SK-N-SH treated with all-trans-retinoic acid at 6 μM for 48 hours (cell line): ENCODE measurements around the gene BIRC2.
A peak's percentile ranks its signal among the peaks of the same experiment; 100 is the strongest.

Source experiments
- ATAC-seq: fragments of 200-7000 bp; cut with Tn5 transposase; 3 replicates; pipeline ENCODE4 v1.9.1; 2020; ENCODE audit warnings: mild to moderate bottlenecking, moderate library complexity
- ARNTL ChIP-seq: fragments of 450-650 bp; formaldehyde crosslinking; IDR thresholded peaks from 2 replicates; pipeline ENCODE4 v1.5.0; 2020; ENCODE audit warnings: low read depth, mild to moderate bottlenecking, moderate library complexity, borderline replicate concordance
- BACH2 ChIP-seq: fragments of 250-450 bp; sonication (Bioruptor Pico); IDR thresholded peaks from 2 replicates; pipeline ENCODE4 v1.9.0; 2021; ENCODE audit warnings: mild to moderate bottlenecking, borderline replicate concordance
- CREB5 ChIP-seq: fragments of 250-450 bp; sonication (Bioruptor Pico); IDR thresholded peaks from 2 replicates; pipeline ENCODE4 v1.5.1; 2020; ENCODE audit warnings: low read depth, mild to moderate bottlenecking, moderate library complexity
- CSDC2 ChIP-seq: fragments of 250-450 bp; sonication (Bioruptor Pico); IDR thresholded peaks from 2 replicates; pipeline ENCODE4 v1.5.0; 2020; ENCODE audit warnings: mild to moderate bottlenecking, moderate library complexity
- ESRRG ChIP-seq: fragments of 250-450 bp; sonication (Bioruptor Pico); IDR thresholded peaks from 2 replicates; pipeline ENCODE4 v1.6.1; 2021; ENCODE audit warnings: mild to moderate bottlenecking
- GLIS3 ChIP-seq: fragments of 250-450 bp; sonication (Bioruptor Pico); IDR thresholded peaks from 2 replicates; pipeline ENCODE4 v1.5.0; 2020; ENCODE audit warnings: mild to moderate bottlenecking, moderate library complexity
- ISL1 ChIP-seq: fragments of 250-450 bp; sonication (Bioruptor Pico); IDR thresholded peaks from 2 replicates; pipeline ENCODE4 v2.1.2; 2022; ENCODE audit warnings: mild to moderate bottlenecking, moderate library complexity
- OSR1 ChIP-seq: fragments of 250-450 bp; sonication (Bioruptor Pico); IDR thresholded peaks from 2 replicates; pipeline ENCODE4 v1.8.0; 2022; ENCODE audit warnings: moderate library complexity, mild to moderate bottlenecking, inconsistent platforms
- PPARA ChIP-seq: fragments of 250-450 bp; sonication (Bioruptor Pico); IDR thresholded peaks from 2 replicates; pipeline ENCODE4 v1.5.0; 2020; ENCODE audit warnings: mild to moderate bottlenecking, borderline replicate concordance
- RARB ChIP-seq: fragments of 250-450 bp; sonication (Bioruptor Pico); IDR thresholded peaks from 2 replicates; pipeline ENCODE4 v1.8.0; 2021; ENCODE audit warnings: mild to moderate bottlenecking, moderate library complexity
- SNAI2 ChIP-seq: fragments of 250-450 bp; sonication (Bioruptor Pico); IDR thresholded peaks from 2 replicates; pipeline ENCODE4 v1.5.0; 2020; ENCODE audit warnings: mild to moderate bottlenecking, moderate library complexity
- TCF4 ChIP-seq: fragments of 250-450 bp; sonication (Bioruptor Pico); IDR thresholded peaks from 2 replicates; pipeline ENCODE4 v1.8.0; 2021; ENCODE audit warnings: mild to moderate bottlenecking, moderate library complexity, borderline replicate concordance
- TOX ChIP-seq: fragments of 250-450 bp; sonication (Bioruptor Pico); IDR thresholded peaks from 2 replicates; pipeline ENCODE4 v1.8.0; 2021; ENCODE audit warnings: mild to moderate bottlenecking, moderate library complexity, borderline replicate concordance
- ZC3H10 ChIP-seq: fragments of 250-450 bp; sonication (Bioruptor Pico); IDR thresholded peaks from 2 replicates; pipeline ENCODE4 v1.5.1; 2021; ENCODE audit warnings: mild to moderate bottlenecking, moderate library complexity
- ZFP3 ChIP-seq: fragments of 250-450 bp; sonication (Bioruptor Pico); IDR thresholded peaks from 2 replicates; pipeline ENCODE4 v1.5.0; 2020; ENCODE audit warnings: mild to moderate bottlenecking, moderate library complexity
- ZNF565 ChIP-seq: fragments of 450-650 bp; formaldehyde crosslinking; conservative IDR thresholded peaks from 2 replicates; pipeline ENCODE4 v1.5.0; 2020; ENCODE audit warnings: low read depth, mild to moderate bottlenecking, moderate library complexity
- ZNF70 ChIP-seq: fragments of 450-650 bp; formaldehyde crosslinking; IDR thresholded peaks from 2 replicates; pipeline ENCODE4 v1.5.0; 2020; ENCODE audit warnings: mild to moderate bottlenecking, moderate library complexity
- ZNF8 ChIP-seq: fragments of 450-650 bp; formaldehyde crosslinking; IDR thresholded peaks from 2 replicates; pipeline ENCODE4 v1.5.0; 2020; ENCODE audit warnings: mild to moderate bottlenecking, moderate library complexity
- TF ChIP-seq, protein P1 (sequence below): fragments of 250-450 bp; sonication (Bioruptor Pico); IDR thresholded peaks from 2 replicates; pipeline ENCODE4 v1.5.0; 2020; ENCODE audit warnings: mild to moderate bottlenecking, moderate library complexity
- TF ChIP-seq, protein P2 (sequence below): fragments of 250-450 bp; sonication (Bioruptor Pico); IDR thresholded peaks from 2 replicates; pipeline ENCODE4 v1.8.0; 2021; ENCODE audit warnings: low read depth, mild to moderate bottlenecking, moderate library complexity, borderline replicate concordance
- TF ChIP-seq, protein P3 (sequence below): fragments of 250-450 bp; sonication (Bioruptor Pico); IDR thresholded peaks from 2 replicates; pipeline ENCODE4 v1.8.0; 2020; ENCODE audit warnings: mild to moderate bottlenecking, moderate library complexity, borderline replicate concordance
- TF ChIP-seq, protein P4 (sequence below): fragments of 250-450 bp; sonication (Bioruptor Pico); IDR thresholded peaks from 2 replicates; pipeline ENCODE4 v1.5.1; 2021; ENCODE audit warnings: mild to moderate bottlenecking, moderate library complexity

BIRC2 gene

DNA sequence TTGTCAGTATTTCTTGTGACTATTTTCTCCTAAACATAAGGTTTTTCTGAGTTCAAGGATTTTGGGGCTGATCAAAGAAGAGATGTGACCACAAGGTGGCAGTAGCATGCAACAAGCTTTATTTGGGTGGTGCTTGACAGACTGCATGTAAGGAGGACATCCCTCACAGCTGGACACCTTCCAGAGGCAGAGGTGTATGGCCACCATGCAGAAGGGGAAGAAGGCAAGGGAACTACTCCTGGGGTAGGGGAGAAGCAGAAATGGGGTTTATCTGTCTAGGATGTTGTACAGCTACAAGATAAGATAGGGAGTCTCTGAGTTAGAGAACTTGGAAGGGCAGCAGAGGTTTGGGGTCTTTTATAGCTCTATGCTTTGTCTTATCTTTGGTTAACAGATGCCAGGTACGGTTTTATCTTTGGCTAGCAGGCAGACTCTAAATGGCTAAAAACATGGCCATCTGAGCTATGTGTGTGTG, 5.1 kb upstream of the BIRC2 start:
- TF ChIP-seq TOX (CRISPR knock-in tag): no peak
- TF ChIP-seq, protein P1, sequence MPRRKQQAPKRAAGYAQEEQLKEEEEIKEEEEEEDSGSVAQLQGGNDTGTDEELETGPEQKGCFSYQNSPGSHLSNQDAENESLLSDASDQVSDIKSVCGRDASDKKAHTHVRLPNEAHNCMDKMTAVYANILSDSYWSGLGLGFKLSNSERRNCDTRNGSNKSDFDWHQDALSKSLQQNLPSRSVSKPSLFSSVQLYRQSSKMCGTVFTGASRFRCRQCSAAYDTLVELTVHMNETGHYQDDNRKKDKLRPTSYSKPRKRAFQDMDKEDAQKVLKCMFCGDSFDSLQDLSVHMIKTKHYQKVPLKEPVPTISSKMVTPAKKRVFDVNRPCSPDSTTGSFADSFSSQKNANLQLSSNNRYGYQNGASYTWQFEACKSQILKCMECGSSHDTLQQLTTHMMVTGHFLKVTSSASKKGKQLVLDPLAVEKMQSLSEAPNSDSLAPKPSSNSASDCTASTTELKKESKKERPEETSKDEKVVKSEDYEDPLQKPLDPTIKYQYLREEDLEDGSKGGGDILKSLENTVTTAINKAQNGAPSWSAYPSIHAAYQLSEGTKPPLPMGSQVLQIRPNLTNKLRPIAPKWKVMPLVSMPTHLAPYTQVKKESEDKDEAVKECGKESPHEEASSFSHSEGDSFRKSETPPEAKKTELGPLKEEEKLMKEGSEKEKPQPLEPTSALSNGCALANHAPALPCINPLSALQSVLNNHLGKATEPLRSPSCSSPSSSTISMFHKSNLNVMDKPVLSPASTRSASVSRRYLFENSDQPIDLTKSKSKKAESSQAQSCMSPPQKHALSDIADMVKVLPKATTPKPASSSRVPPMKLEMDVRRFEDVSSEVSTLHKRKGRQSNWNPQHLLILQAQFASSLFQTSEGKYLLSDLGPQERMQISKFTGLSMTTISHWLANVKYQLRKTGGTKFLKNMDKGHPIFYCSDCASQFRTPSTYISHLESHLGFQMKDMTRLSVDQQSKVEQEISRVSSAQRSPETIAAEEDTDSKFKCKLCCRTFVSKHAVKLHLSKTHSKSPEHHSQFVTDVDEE: no peak
- no peak for TF ChIP-seq SNAI2 (CRISPR knock-in tag)
- TF ChIP-seq ZFP3 (CRISPR knock-in tag): no peak
- no peak for TF ChIP-seq BACH2 (CRISPR knock-in tag)
- TF ChIP-seq ESRRG (CRISPR knock-in tag): no peak
- TF ChIP-seq RARB (CRISPR knock-in tag): no peak
- TF ChIP-seq ARNTL: no peak
- TF ChIP-seq, protein P2, sequence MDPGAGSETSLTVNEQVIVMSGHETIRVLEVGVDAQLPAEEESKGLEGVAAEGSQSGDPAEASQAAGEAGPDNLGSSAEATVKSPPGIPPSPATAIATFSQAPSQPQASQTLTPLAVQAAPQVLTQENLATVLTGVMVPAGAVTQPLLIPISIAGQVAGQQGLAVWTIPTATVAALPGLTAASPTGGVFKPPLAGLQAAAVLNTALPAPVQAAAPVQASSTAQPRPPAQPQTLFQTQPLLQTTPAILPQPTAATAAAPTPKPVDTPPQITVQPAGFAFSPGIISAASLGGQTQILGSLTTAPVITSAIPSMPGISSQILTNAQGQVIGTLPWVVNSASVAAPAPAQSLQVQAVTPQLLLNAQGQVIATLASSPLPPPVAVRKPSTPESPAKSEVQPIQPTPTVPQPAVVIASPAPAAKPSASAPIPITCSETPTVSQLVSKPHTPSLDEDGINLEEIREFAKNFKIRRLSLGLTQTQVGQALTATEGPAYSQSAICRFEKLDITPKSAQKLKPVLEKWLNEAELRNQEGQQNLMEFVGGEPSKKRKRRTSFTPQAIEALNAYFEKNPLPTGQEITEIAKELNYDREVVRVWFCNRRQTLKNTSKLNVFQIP (CRISPR knock-in tag): no peak
- TF ChIP-seq ZNF8: no peak
- TF ChIP-seq OSR1: no peak
- TF ChIP-seq GLIS3 (CRISPR knock-in tag): no peak
- peak; percentile 78 for ATAC-seq

- ATAC-seq: no peak
- TF ChIP-seq CSDC2 (CRISPR knock-in tag) (no peak), TCF4 (no peak), ZNF70 (CRISPR knock-in tag) (no peak), SNAI2 (CRISPR knock-in tag) (no peak), CREB5 (CRISPR knock-in tag) (no peak), ESRRG (CRISPR knock-in tag) (no peak), TOX (CRISPR knock-in tag) (no peak), GLIS3 (CRISPR knock-in tag) (no peak), PPARA (CRISPR knock-in tag) (no peak), ZC3H10 (CRISPR knock-in tag) (no peak), RARB (CRISPR knock-in tag) (no peak), ISL1 (CRISPR knock-in tag) (no peak), ZNF565 (CRISPR knock-in tag) (no peak)
- TF ChIP-seq, protein P2 (CRISPR knock-in tag): no peak
- TF ChIP-seq, protein P3, sequence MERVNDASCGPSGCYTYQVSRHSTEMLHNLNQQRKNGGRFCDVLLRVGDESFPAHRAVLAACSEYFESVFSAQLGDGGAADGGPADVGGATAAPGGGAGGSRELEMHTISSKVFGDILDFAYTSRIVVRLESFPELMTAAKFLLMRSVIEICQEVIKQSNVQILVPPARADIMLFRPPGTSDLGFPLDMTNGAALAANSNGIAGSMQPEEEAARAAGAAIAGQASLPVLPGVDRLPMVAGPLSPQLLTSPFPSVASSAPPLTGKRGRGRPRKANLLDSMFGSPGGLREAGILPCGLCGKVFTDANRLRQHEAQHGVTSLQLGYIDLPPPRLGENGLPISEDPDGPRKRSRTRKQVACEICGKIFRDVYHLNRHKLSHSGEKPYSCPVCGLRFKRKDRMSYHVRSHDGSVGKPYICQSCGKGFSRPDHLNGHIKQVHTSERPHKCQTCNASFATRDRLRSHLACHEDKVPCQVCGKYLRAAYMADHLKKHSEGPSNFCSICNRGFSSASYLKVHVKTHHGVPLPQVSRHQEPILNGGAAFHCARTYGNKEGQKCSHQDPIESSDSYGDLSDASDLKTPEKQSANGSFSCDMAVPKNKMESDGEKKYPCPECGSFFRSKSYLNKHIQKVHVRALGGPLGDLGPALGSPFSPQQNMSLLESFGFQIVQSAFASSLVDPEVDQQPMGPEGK (CRISPR knock-in tag): no peak
- TF ChIP-seq, protein P4, sequence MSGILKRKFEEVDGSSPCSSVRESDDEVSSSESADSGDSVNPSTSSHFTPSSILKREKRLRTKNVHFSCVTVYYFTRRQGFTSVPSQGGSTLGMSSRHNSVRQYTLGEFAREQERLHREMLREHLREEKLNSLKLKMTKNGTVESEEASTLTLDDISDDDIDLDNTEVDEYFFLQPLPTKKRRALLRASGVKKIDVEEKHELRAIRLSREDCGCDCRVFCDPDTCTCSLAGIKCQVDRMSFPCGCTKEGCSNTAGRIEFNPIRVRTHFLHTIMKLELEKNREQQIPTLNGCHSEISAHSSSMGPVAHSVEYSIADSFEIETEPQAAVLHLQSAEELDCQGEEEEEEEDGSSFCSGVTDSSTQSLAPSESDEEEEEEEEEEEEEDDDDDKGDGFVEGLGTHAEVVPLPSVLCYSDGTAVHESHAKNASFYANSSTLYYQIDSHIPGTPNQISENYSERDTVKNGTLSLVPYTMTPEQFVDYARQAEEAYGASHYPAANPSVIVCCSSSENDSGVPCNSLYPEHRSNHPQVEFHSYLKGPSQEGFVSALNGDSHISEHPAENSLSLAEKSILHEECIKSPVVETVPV: no peak
- TF ChIP-seq, protein P1: no peak
Measured at GRCh38 chr11:102343809-102344208, 3.2 kb upstream of the BIRC2 start.
